ENCODE data around the gene ARAP2. TPM values are rescaled to one million over a fixed set of nuclear protein-coding genes. Genes with fewer than 3 reads are reported as not detected.

ARAP2 gene
- total RNA-seq, 4 donors from 2014 or later, result 12.4 to 65.6 (median 27.5) TPM

GRCh38 chr4:36172656-36173055 lies 71.7 kb downstream of the ARAP2 start:
- Histone ChIP-seq H3K4me1 (no peaks in the 10 kb centered on the region), H3K36me3 (no peaks in the 10 kb centered on the region), H3K4me3 (no peak overlapping the region), H3K27ac (no peak overlapping the region), H3K9me3 (no peaks in the 10 kb centered on the region), H3K27me3 (no peaks in the 10 kb centered on the region)
- no peak for TF ChIP-seq CTCF (IDR thresholded peaks at IDR 0.05)
- TF ChIP-seq POLR2A (IDR thresholded peaks at IDR 0.05), result no peak
- no peak for TF ChIP-seq EP300 (IDR thresholded peaks at IDR 0.05)
- WGBS, 2 donors, result 36 to 37% methylated on average over 2 of the region's 2 CpGs
- DNase-seq (ENCODE audit: low spot score in 2 of 2), result no peak

- Histone ChIP-seq H3K9me3 (no peaks in the 10 kb centered on the region), H3K4me3 (no peak overlapping the region), H3K4me1 (peaks cover 0 to 6% (median 0%) of the 10 kb centered on the region in 4 donors), H3K36me3 (peaks cover 0 to 8% (median 0%) of the 10 kb centered on the region in 3 donors), H3K27ac (no peak overlapping the region), H3K27me3 (no peaks in the 10 kb centered on the region)
- 77 to 82% methylated on average over 6 of the region's 6 CpGs for WGBS, 2 donors
- no peak for DNase-seq (ENCODE audit: low spot score in 2 of 2)
- TF ChIP-seq CTCF (IDR thresholded peaks at IDR 0.05) (no peak), EP300 (IDR thresholded peaks at IDR 0.05) (no peak), POLR2A (IDR thresholded peaks at IDR 0.05) (no peak)
These were observed 76.0 kb downstream of the ARAP2 start for GRCh38 chr4:36168127-36168878.

GRCh38 chr4:36165631-36166005 lies 78.7 kb downstream of the ARAP2 start:
- no peaks in the 10 kb centered on the region for H3K27me3 ChIP-seq
- WGBS, 2 donors, result 42 to 44% methylated on average over 2 of the region's 2 CpGs
- DNase-seq (ENCODE audit: low spot score in 2 of 2), result no peak
- H3K27ac ChIP-seq, result no peak overlapping the region
- TF ChIP-seq EP300 (IDR thresholded peaks at IDR 0.05), result no peak
- TF ChIP-seq POLR2A (IDR thresholded peaks at IDR 0.05), result no peak
- no peak for TF ChIP-seq CTCF (IDR thresholded peaks at IDR 0.05)
- H3K36me3 ChIP-seq, result peaks cover 0 to 15% (median 0%) of the 10 kb centered on the region in 3 donors
- H3K4me3 ChIP-seq, result no peak overlapping the region
- peaks cover 0 to 6% (median 0%) of the 10 kb centered on the region in 4 donors for H3K4me1 ChIP-seq
- H3K9me3 ChIP-seq, result no peaks in the 10 kb centered on the region

GRCh38 chr4:36164900-36165630 lies 79.2 kb downstream of the ARAP2 start:
- H3K4me3 ChIP-seq, result no peak overlapping the region
- H3K9me3 ChIP-seq, result no peaks in the 10 kb centered on the region
- TF ChIP-seq CTCF (IDR thresholded peaks at IDR 0.05), result no peak
- no peak for TF ChIP-seq POLR2A (IDR thresholded peaks at IDR 0.05)
- TF ChIP-seq EP300 (IDR thresholded peaks at IDR 0.05), result no peak
- WGBS, 2 donors, result 55 to 65% methylated on average over 4 of the region's 4 CpGs
- H3K27me3 ChIP-seq, result no peaks in the 10 kb centered on the region
- H3K36me3 ChIP-seq, result peaks cover 0 to 16% (median 0%) of the 10 kb centered on the region in 3 donors
- H3K4me1 ChIP-seq, result peaks cover 0 to 6% (median 0%) of the 10 kb centered on the region in 4 donors
- H3K27ac ChIP-seq, result no peak overlapping the region
- no peak for DNase-seq (ENCODE audit: low spot score in 2 of 2)

- Histone ChIP-seq H3K27ac (no peak overlapping the region), H3K4me3 (no peak overlapping the region), H3K4me1 (peaks cover 0 to 6% (median 0%) of the 10 kb centered on the region in 4 donors), H3K27me3 (no peaks in the 10 kb centered on the region), H3K9me3 (no peaks in the 10 kb centered on the region), H3K36me3 (peaks cover 0 to 29% (median 0%) of the 10 kb centered on the region in 3 donors)
- WGBS, 2 donors, result 91 to 93% methylated on average over 3 of the region's 3 CpGs
- no peak for DNase-seq (ENCODE audit: low spot score in 2 of 2)
- TF ChIP-seq CTCF (IDR thresholded peaks at IDR 0.05) (no peak), POLR2A (IDR thresholded peaks at IDR 0.05) (no peak), EP300 (IDR thresholded peaks at IDR 0.05) (no peak)
These were observed 81.1 kb downstream of the ARAP2 start for GRCh38 chr4:36163198-36163597.

Measured in tibial nerve (tissue), 4 donors.